Activated CD4-positive, alpha-beta memory T cell treated with anti-CD3 and anti-CD28 coated beads, Interleukin-2, amount 10 ng/mL, durations not matched to agents 7 days and 5 days (primary cell): ENCODE results near the gene RSU1. TPM values are rescaled to one million over a fixed set of nuclear protein-coding genes. Genes with fewer than 3 reads are reported as not detected.
A peak's percentile ranks its signal among the peaks of the same experiment; 100 is the strongest.

Experiments
- CTCF ChIA-PET: fragments of 350-600 bp; sonication (Branson Sonifier 250); formaldehyde crosslinking; loops from one replicate; lab custom pipeline; 2021; ENCODE audit warnings: antibody characterized with exemption, inconsistent platforms; lab: Charles Lee
- POLR2A ChIA-PET: fragments of 350-600 bp; sonication (Branson Sonifier 250); formaldehyde crosslinking; loops from one replicate; lab custom pipeline; 2021; ENCODE audit warnings: antibody characterized with exemption; lab: Charles Lee
- DNase-seq: peaks from one replicate; pipeline ENCODE4 v3.0.0-alpha.2; 2020
- H3K27ac Mint-ChIP-seq: one replicate; pipeline ENCODE4 v1.8.0; 2021; ENCODE audit warnings: mild to moderate bottlenecking, mixed read lengths
- H3K27me3 Mint-ChIP-seq: one replicate; pipeline ENCODE4 v1.8.0; 2021; ENCODE audit warnings: mixed read lengths
- H3K36me3 Mint-ChIP-seq: one replicate; pipeline ENCODE4 v1.8.0; 2021; ENCODE audit warnings: low read depth, mixed read lengths
- H3K4me1 Mint-ChIP-seq: one replicate; pipeline ENCODE4 v1.8.0; 2021; ENCODE audit warnings: mixed read lengths
- H3K4me3 Mint-ChIP-seq: one replicate; pipeline ENCODE4 v1.8.0; 2021; ENCODE audit warnings: mild to moderate bottlenecking, mixed read lengths
- H3K9me3 Mint-ChIP-seq: one replicate; pipeline ENCODE4 v1.8.0; 2021; ENCODE audit warnings: mixed read lengths
- total RNA-seq, 2 experiments: library from RNA; stranded (reverse); gene quantifications; one replicate each; pipeline ENCODE4 v1.2.3, GENCODE V29; 2021

RSU1 gene
- total RNA-seq, 2 experiments from 2014 or later = 74.3 to 74.9 TPM

- DNase-seq = no peak
- peaks cover 3% of the 10 kb centered on the region for H3K9me3 Mint-ChIP-seq
- no peak overlapping the region for H3K27ac Mint-ChIP-seq
- peaks cover 23% of the 10 kb centered on the region for H3K4me1 Mint-ChIP-seq
- no peaks in the 10 kb centered on the region for H3K27me3 Mint-ChIP-seq
- no peak overlapping the region for H3K4me3 Mint-ChIP-seq
- ChIA-PET POLR2A (interaction anchor here (1.5 to 2.0 kb wide), 2 partner anchors 14 to 22 kb away, joined by 3 to 6 read pairs; partner anchors contain the start of gene RSU1), CTCF (interaction anchor here (0.7 to 1.8 kb wide), 3 partner anchors 15 to 375 kb away, joined by 3 to 5 read pairs (median 3); no protein-coding TSS in a partner anchor)
- H3K36me3 Mint-ChIP-seq = peaks cover 52% of the 10 kb centered on the region
Observed at GRCh38 chr10:16795410-16796073, 21.7 kb downstream of the RSU1 start.

- POLR2A ChIA-PET = interaction anchor here (0.6 to 2.4 kb wide), 2 partner anchors 24 to 28 kb away, joined by 3 to 8 read pairs; partner anchors contain the start of gene RSU1
- no peak overlapping the region for H3K4me3 Mint-ChIP-seq
- no peak for DNase-seq
- CTCF ChIA-PET = interaction anchor here (1.0 to 1.8 kb wide), 2 partner anchors 9 to 16 kb away, joined by 3 to 5 read pairs; no protein-coding TSS in a partner anchor
- no peak overlapping the region for H3K27ac Mint-ChIP-seq
- peaks cover 17% of the 10 kb centered on the region for H3K4me1 Mint-ChIP-seq
- peaks cover 64% of the 10 kb centered on the region for H3K36me3 Mint-ChIP-seq
- peaks cover 8% of the 10 kb centered on the region for H3K9me3 Mint-ChIP-seq
- H3K27me3 Mint-ChIP-seq = no peaks in the 10 kb centered on the region
Observed at GRCh38 chr10:16794005-16794404, 23.2 kb downstream of the RSU1 start.

DNA sequence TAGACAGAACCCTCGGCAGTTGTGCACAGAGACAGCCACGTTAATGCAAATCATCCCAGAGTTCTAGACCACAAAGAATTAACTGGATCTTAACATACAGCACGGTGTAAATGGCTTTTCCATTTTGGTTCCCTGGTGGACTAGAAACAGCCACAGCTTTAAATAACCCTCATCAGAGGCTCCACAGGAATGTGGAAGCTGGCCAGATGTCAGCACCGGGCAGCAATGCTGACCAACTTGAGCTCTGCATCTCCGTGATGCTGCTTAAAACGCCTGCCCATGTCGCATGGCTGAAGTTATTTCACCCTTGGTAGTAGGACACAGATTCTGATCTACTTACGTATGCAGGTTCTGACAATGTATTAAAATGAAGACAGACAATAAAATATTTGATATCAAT, 24.5 kb downstream of the RSU1 start:
- Mint-ChIP-seq H3K4me1 (peaks cover 29% of the 10 kb centered on the region), H3K4me3 (no peak overlapping the region), H3K9me3 (peaks cover 8% of the 10 kb centered on the region), H3K36me3 (peaks cover 59% of the 10 kb centered on the region), H3K27ac (no peak overlapping the region), H3K27me3 (no peaks in the 10 kb centered on the region)
- CTCF ChIA-PET = no interaction called here
- no peak for DNase-seq
- POLR2A ChIA-PET = interaction anchor here (2.4 kb wide), 1 partner anchor 25 kb away, joined by 8 read pairs; the partner anchor contains the start of gene RSU1

GRCh38 chr10:16789765-16790164, 27.5 kb downstream of the RSU1 start:
- no peak overlapping the region for H3K4me3 Mint-ChIP-seq
- no peak overlapping the region for H3K27ac Mint-ChIP-seq
- POLR2A ChIA-PET = interaction anchor here (1.5 kb wide), 1 partner anchor 440 kb away, joined by 3 read pairs; no protein-coding TSS in a partner anchor
- H3K9me3 Mint-ChIP-seq = peaks cover 11% of the 10 kb centered on the region
- H3K27me3 Mint-ChIP-seq = no peaks in the 10 kb centered on the region
- H3K36me3 Mint-ChIP-seq = peaks cover 60% of the 10 kb centered on the region
- CTCF ChIA-PET = interaction anchor here (1.1 to 1.5 kb wide), 3 partner anchors 12 to 28 kb away, joined by 3 to 4 read pairs (median 3); partner anchors contain the start of gene RSU1
- peaks cover 35% of the 10 kb centered on the region for H3K4me1 Mint-ChIP-seq
- no peak for DNase-seq

GRCh38 chr10:16789261-16789660, 28.0 kb downstream of the RSU1 start:
- ChIA-PET POLR2A (interaction anchor here (1.3 to 2.0 kb wide), 3 partner anchors 22 to 440 kb away, joined by 3 to 7 read pairs (median 3); partner anchors contain the start of gene RSU1), CTCF (interaction anchor here (1.5 kb wide), 2 partner anchors 20 to 28 kb away, joined by 3 read pairs; partner anchors contain the start of gene RSU1)
- no peak for DNase-seq
- peaks cover 35% of the 10 kb centered on the region for H3K4me1 Mint-ChIP-seq
- peaks cover 60% of the 10 kb centered on the region for H3K36me3 Mint-ChIP-seq
- no peak overlapping the region for H3K27ac Mint-ChIP-seq
- H3K27me3 Mint-ChIP-seq = no peaks in the 10 kb centered on the region
- H3K4me3 Mint-ChIP-seq = no peak overlapping the region
- peaks cover 11% of the 10 kb centered on the region for H3K9me3 Mint-ChIP-seq

DNA sequence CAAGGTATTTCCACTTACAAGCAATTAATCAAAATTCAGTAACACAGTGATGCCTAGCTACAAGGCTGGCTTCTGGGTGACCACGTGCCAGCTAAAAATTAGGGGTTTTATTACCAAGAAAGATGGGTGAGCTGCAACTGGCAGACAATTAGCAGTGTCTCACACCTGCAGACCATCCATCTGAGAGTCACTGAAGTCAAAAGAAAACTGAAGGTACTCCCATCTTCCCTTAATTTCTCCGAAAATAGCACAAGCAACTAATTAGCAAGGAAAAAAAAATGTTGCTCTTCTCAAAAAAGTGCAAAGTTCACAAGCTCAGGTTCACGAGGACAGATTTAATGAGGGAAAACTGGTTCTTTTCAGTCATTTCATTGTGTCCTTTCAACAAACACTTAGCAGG, 28.4 kb downstream of the RSU1 start:
- Mint-ChIP-seq H3K27ac (peak overlapping the region; percentile 80), H3K27me3 (no peaks in the 10 kb centered on the region), H3K4me3 (no peak overlapping the region), H3K4me1 (peaks cover 35% of the 10 kb centered on the region), H3K9me3 (peaks cover 11% of the 10 kb centered on the region), H3K36me3 (peaks cover 60% of the 10 kb centered on the region)
- ChIA-PET POLR2A (interaction anchor here (1.3 to 2.0 kb wide), 3 partner anchors 23 to 441 kb away, joined by 3 to 7 read pairs (median 3); partner anchors contain the start of gene RSU1), CTCF (interaction anchor here (0.7 to 1.5 kb wide), 3 partner anchors 20 to 53 kb away, joined by 3 read pairs; partner anchors contain the start of gene RSU1)
- no peak for DNase-seq

GRCh38 chr10:16788125-16788524, 29.1 kb downstream of the RSU1 start:
- peaks cover 11% of the 10 kb centered on the region for H3K9me3 Mint-ChIP-seq
- DNase-seq = peak; percentile 32
- CTCF ChIA-PET = interaction anchor here (0.7 to 1.5 kb wide), 3 partner anchors 21 to 54 kb away, joined by 3 read pairs; partner anchors contain the start of gene RSU1
- peaks cover 35% of the 10 kb centered on the region for H3K4me1 Mint-ChIP-seq
- POLR2A ChIA-PET = interaction anchor here (1.0 to 2.0 kb wide), 4 partner anchors 23 to 441 kb away, joined by 3 to 7 read pairs (median 3); partner anchors contain the start of gene RSU1
- peak overlapping the region; percentile 29 for H3K4me3 Mint-ChIP-seq
- H3K27me3 Mint-ChIP-seq = no peaks in the 10 kb centered on the region
- H3K36me3 Mint-ChIP-seq = peaks cover 53% of the 10 kb centered on the region
- H3K27ac Mint-ChIP-seq = peak overlapping the region; percentile 80

DNA sequence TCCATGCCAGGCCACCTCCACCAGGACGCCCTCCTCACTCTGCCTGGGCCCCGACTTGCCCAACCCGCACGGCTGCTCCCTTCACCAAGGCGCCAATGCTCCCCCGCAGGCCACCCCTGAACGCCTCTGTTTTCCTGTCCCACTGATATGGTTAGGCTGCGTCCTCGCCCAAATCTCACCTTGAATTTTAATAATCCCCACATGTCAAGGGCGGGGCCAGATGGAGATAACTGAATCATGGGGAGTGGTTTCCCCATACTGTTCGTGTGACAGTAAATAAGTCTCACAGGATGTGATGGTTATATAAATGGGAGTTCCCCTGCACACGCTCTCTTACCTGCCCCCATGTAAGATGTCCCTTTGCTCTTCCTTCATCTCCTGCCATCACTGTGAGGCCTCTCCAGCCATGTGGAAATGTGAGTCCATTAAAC, 29.8 kb downstream of the RSU1 start:
- peak overlapping the region; percentile 29 for H3K4me3 Mint-ChIP-seq
- H3K27ac Mint-ChIP-seq = peak overlapping the region; percentile 80
- ChIA-PET CTCF (no interaction called here), POLR2A (interaction anchor here (1.0 to 2.0 kb wide), 3 partner anchors 30 to 443 kb away, joined by 3 to 7 read pairs (median 3); partner anchors contain the start of gene RSU1)
- H3K9me3 Mint-ChIP-seq = peaks cover 11% of the 10 kb centered on the region
- no peaks in the 10 kb centered on the region for H3K27me3 Mint-ChIP-seq
- H3K4me1 Mint-ChIP-seq = peaks cover 35% of the 10 kb centered on the region
- peak; percentile 76 for DNase-seq
- peaks cover 49% of the 10 kb centered on the region for H3K36me3 Mint-ChIP-seq

DNA sequence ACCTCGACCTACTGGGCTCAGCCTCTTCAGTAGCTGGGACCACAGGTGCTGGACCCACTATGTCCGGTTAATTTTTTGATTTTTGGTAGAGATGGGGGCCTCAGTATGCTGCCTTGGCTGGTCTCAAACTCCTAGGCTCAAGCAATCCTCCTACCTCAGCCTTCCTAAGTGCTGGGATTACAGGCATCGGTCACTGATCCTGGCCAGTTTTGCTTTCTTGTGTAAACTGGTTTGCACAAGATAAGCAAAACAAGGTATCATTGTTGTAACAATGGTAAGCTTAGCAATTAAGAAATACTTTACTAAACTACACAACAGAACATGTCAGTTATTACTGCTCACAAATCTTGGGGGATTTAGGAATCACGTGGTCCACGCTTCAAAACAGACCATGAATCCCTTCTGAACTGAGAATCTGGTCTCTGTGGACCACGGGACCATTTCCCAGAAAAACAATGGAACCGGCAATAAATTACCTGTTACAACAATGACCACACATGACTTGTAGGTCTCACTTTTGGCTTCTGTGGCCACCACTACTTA, 36.8 kb downstream of the RSU1 start:
- CTCF ChIA-PET = interaction anchor here (1.0 kb wide), 1 partner anchor 16 kb away, joined by 3 read pairs; no protein-coding TSS in a partner anchor
- Mint-ChIP-seq H3K27me3 (no peaks in the 10 kb centered on the region), H3K4me1 (peaks cover 30% of the 10 kb centered on the region), H3K27ac (no peak overlapping the region), H3K36me3 (peaks cover 21% of the 10 kb centered on the region), H3K9me3 (no peaks in the 10 kb centered on the region), H3K4me3 (no peak overlapping the region)
- no peak for DNase-seq
- POLR2A ChIA-PET = interaction anchor here (1.1 kb wide), 1 partner anchor 37 kb away, joined by 3 read pairs; the partner anchor contains the start of gene RSU1

DNA sequence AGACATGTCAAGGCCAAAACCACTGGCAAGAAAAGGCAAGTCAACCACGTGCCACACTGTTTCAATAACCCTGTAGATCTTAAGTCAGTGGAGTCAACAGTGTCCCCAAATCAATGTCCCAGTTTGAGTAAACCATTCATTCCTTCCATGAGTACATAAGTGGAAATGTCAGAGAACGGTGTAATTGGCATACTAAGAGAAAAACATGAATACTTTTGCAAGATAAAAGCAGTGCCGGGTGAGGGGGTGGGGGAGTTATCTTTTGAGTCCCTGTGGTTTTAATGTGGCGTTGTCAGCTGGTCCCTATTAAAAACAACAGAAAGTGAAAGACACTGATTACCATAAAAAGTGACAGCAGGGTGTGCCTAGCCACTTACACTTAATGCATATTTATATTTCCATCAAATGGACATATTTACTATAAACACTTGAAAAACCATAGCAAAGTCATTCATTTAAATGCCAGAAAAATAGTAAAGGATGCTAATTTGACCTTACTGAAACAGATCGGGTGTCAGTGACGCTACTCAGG, 37.8 kb downstream of the RSU1 start:
- DNase-seq = no peak
- Mint-ChIP-seq H3K9me3 (no peaks in the 10 kb centered on the region), H3K4me3 (no peak overlapping the region), H3K27me3 (no peaks in the 10 kb centered on the region), H3K36me3 (peaks cover 21% of the 10 kb centered on the region), H3K4me1 (peaks cover 30% of the 10 kb centered on the region), H3K27ac (no peak overlapping the region)
- ChIA-PET POLR2A (no interaction called here), CTCF (no interaction called here)

DNA sequence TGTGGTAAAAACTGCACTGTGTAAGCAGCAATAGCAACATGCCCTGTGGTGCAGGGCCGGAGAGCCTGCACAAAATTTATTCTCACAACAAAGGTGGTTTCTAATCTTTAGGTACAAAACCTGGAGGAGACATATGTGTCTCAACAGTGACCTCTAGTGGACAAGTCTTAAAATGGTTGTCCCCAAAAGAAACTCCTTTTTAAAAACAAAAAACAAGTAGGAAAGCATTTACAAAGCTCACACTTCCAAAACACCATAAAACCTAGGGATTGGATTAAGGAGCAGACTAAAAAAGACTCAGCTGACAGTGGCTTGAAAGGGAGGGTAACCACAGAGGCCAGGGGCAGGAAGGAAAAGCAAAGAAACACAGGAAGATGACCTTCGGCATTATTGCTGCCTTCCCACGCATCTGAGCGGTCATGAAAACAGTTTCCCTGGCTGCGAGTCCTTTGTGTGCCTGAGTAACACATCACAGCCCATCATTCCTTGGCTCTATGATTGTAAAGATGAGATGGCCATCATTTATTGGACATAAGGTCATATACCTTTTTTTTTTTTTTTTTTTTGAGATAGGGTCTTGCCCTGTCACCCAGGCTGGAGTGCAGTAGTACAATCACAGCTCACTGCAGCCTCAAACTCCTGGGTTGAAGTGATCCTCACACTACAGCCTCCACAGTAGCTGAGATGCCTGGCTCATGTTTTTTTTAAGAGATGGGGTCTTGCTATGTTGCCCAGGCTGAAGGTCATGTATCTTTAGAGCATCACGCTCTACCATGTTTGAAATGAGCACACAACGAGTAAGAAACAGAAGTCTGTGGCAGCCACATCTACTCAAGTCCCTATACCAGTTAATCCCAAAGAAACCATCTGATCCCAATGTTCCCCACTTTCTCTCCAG, 39.5 kb downstream of the RSU1 start:
- DNase-seq = no peak
- ChIA-PET CTCF (interaction anchor here (0.5 to 1.7 kb wide), 12 partner anchors 12 to 1878 kb away, joined by 3 to 7 read pairs (median 4); partner anchors contain the start of gene RSU1), POLR2A (interaction anchor here (1.3 kb wide), 1 partner anchor 40 kb away, joined by 5 read pairs; the partner anchor contains the start of gene RSU1)
- peaks cover 14% of the 10 kb centered on the region for H3K36me3 Mint-ChIP-seq
- no peak overlapping the region for H3K4me3 Mint-ChIP-seq
- no peak overlapping the region for H3K27ac Mint-ChIP-seq
- no peaks in the 10 kb centered on the region for H3K27me3 Mint-ChIP-seq
- H3K4me1 Mint-ChIP-seq = peaks cover 30% of the 10 kb centered on the region
- no peaks in the 10 kb centered on the region for H3K9me3 Mint-ChIP-seq
